Chondrocyte (in vitro differentiated cells): ENCODE data around the gene PLCD4. TPM values are rescaled to one million over a fixed set of nuclear protein-coding genes. Genes with fewer than 3 reads are reported as not detected.

Source experiments
- DNase-seq: peaks from one replicate; pipeline ENCODE4 v3.0.0; 2021; ENCODE audit warnings: mixed read lengths, low spot score
- H3K27ac Mint-ChIP-seq: one replicate; pipeline ENCODE4 v1.8.0; 2021; ENCODE audit warnings: mild to moderate bottlenecking, moderate library complexity, mixed read lengths; ENCODE audit not compliant: unreplicated experiment
- H3K27me3 Mint-ChIP-seq: 2 replicates; pipeline ENCODE4 v1.8.0; 2021; ENCODE audit warnings: low read depth, mixed read lengths
- H3K36me3 Mint-ChIP-seq: 2 replicates; pipeline ENCODE4 v1.8.0; 2021; ENCODE audit warnings: low read depth, mixed read lengths
- H3K4me1 Mint-ChIP-seq: 2 replicates; pipeline ENCODE4 v1.8.0; 2021; ENCODE audit warnings: low read depth, mild to moderate bottlenecking, mixed read lengths
- H3K4me3 Mint-ChIP-seq: one replicate; pipeline ENCODE4 v1.8.0; 2021; ENCODE audit warnings: mild to moderate bottlenecking, moderate library complexity, mixed read lengths; ENCODE audit not compliant: unreplicated experiment
- H3K9me3 Mint-ChIP-seq: 2 replicates; pipeline ENCODE4 v1.8.0; 2021; ENCODE audit warnings: low read depth, mixed read lengths
- total RNA-seq: library from RNA; stranded (reverse); gene quantifications from 3 replicates; pipeline ENCODE4 v1.2.1, GENCODE V29; 2021
- TF ChIP-seq, protein P1 (sequence below): fragments of 200-600 bp; sonication (generic); IDR thresholded peaks from 2 replicates; pipeline ENCODE4 v1.5.0; 2021; ENCODE audit warnings: antibody characterized with exemption, mild to moderate bottlenecking, moderate library complexity

Gene PLCD4
- total RNA-seq, 1 donor from 2014 or later = 4.1 TPM

DNA sequence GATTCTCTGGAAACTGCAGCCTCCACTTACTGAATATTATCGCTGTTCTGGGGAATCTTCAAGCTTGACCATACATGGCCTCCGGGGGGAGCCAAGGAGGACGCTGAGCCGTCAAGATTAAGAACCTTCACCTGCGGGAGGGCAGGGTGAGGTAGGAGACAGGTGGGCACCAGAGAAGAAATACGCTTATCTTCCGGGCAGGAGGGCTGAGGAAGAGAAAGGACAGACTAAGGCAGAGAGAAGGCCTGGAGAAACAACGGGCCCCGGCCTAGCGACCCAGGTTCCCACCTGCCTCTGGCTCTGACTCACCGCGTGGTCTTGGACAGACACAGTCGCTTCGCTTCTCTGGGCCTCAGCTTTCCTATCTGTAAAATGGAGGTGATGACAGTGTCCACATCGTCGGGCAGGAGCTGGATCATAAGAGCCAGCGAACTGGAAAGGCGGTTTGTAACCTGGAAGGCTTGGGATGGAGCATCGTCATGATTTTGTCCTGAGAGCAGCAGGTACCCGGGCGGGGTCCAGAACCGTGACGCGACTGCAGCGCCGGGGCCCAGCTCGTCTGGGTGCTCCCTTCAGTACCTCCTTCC is 51.1 kb downstream of the PLCD4 start:
- DNase-seq = no peak
- no peaks in the 10 kb centered on the region for H3K9me3 Mint-ChIP-seq
- peaks cover 28% of the 10 kb centered on the region for H3K4me1 Mint-ChIP-seq
- peak overlapping the region; percentile 93 for H3K27ac Mint-ChIP-seq
- H3K27me3 Mint-ChIP-seq = no peaks in the 10 kb centered on the region
- peaks cover 10% of the 10 kb centered on the region for H3K36me3 Mint-ChIP-seq
- TF ChIP-seq, protein P1, sequence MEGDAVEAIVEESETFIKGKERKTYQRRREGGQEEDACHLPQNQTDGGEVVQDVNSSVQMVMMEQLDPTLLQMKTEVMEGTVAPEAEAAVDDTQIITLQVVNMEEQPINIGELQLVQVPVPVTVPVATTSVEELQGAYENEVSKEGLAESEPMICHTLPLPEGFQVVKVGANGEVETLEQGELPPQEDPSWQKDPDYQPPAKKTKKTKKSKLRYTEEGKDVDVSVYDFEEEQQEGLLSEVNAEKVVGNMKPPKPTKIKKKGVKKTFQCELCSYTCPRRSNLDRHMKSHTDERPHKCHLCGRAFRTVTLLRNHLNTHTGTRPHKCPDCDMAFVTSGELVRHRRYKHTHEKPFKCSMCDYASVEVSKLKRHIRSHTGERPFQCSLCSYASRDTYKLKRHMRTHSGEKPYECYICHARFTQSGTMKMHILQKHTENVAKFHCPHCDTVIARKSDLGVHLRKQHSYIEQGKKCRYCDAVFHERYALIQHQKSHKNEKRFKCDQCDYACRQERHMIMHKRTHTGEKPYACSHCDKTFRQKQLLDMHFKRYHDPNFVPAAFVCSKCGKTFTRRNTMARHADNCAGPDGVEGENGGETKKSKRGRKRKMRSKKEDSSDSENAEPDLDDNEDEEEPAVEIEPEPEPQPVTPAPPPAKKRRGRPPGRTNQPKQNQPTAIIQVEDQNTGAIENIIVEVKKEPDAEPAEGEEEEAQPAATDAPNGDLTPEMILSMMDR = peak; percentile 79
- H3K4me3 Mint-ChIP-seq = peak overlapping the region; percentile 99

DNA sequence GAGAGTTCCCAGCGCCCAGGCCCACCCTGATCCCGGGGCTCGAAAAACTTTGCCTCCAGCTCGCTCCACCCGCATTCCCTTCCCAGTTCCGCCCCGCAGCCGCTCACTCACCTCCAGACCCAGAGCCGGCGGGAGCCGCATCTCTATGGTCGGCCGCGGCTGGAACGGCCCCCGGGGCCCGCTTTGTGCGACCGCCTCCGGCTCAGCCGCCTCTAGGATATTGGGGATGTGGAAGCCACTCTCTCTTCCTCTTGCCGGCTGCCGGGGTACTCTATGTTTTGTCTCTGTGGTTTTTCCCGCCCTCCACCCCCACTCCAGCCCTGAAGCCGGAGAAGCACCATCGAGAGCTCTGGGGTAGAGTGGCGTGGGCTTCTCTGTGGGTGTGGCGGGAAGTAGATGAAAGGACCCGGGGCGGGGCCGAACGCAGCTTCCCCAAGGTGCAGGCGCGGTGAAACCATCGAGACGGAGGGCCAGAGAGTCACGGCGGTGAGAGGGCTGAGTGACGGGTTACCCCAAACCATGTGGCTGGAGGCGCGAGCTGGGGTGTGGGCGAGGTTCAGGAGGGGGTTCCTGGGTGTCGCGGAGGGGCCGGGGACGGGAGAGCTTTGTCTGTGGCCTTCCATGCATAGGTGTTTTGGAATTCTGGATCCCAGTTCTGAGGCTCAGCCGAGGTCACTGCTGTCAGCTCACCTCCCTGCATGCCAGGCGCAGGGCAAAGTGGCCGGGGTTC is 51.7 kb downstream of the PLCD4 start, which contains the start of the genes BCS1L and ZNF142:
BCS1L (plus strand) TSS at position 426 of the 730 bp plus-strand sequence. CDS start 1,305 bp downstream, outside the sequence.
ZNF142 (minus strand) TSS at position 366 of the 730 bp plus-strand sequence. CDS start 3,194 bp downstream, outside the sequence.
- Mint-ChIP-seq H3K27ac (peak within 1 kb of the TSS; percentile 93), H3K36me3 (peaks cover 13% of the 10 kb centered on the region), H3K9me3 (no peaks in the 10 kb centered on the region), H3K4me1 (peaks cover 28% of the 10 kb centered on the region), H3K27me3 (no peaks in the 10 kb centered on the region), H3K4me3 (peak within 1 kb of the TSS; percentile 99)
- DNase-seq = peak; percentile 92
- TF ChIP-seq, protein P1 = no peak

DNA sequence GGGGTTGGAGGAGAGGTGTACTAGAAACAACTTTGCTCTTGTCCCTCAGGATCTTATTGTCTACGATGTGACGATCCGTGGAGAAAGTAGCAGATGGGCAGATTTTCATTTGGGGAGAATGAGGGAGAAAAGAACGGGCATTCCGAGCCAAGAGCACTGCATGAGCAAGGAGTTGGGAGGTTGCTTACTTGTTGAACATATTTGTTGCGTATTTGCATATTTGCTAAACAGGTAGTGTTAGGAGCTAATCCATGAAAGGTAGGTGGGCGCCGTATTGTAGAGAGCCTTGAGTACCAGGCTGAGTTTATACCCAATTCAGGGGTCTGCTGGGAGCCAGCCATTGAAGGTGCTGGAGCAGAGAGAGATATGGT is 52.3 kb downstream of the PLCD4 start:
- peak overlapping the region; percentile 99 for H3K4me3 Mint-ChIP-seq
- no peaks in the 10 kb centered on the region for H3K9me3 Mint-ChIP-seq
- DNase-seq = no peak
- peaks cover 28% of the 10 kb centered on the region for H3K4me1 Mint-ChIP-seq
- TF ChIP-seq, protein P1 = no peak
- H3K36me3 Mint-ChIP-seq = peaks cover 16% of the 10 kb centered on the region
- H3K27ac Mint-ChIP-seq = peak overlapping the region; percentile 93
- no peaks in the 10 kb centered on the region for H3K27me3 Mint-ChIP-seq

DNA sequence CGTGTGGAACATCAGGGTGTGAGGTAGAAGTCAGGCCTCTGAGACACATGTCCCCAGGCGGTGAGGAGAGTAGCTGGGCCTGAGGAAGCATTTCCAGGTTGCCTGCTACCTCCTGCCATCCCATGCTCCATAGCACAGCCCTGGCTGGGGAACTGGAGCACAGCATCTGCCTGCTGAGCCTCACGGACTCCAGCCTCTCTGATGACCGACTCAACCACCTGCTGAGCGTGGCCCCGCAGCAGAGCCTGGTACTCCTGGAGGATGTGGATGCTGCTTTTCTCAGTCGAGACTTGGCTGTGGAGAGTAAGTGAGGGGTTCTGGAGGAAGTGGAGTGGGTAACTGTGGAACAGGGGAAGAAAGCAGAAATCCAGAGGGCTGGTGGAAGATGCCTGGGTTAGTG is 54.7 kb downstream of the PLCD4 start:
- TF ChIP-seq, protein P1 = no peak
- Mint-ChIP-seq H3K4me1 (peaks cover 28% of the 10 kb centered on the region), H3K4me3 (no peak overlapping the region), H3K36me3 (peaks cover 24% of the 10 kb centered on the region), H3K9me3 (no peaks in the 10 kb centered on the region), H3K27ac (peak overlapping the region; percentile 24), H3K27me3 (no peaks in the 10 kb centered on the region)
- DNase-seq = no peak

DNA sequence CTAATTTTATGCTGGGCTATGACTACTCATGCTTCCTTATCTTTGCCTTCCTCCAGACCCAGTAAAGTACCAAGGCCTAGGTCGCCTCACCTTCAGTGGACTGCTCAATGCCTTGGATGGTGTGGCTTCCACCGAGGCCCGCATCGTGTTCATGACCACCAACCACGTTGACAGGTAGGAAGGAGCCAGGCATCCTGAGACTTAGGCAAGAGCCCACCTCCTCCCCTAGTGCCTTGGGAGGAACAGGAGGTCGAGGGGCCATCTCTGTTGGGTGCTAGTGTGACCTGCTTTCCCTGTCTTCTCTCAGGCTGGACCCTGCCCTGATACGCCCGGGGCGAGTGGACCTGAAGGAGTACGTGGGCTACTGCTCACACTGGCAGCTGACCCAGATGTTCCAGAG is 55.1 kb downstream of the PLCD4 start:
- Mint-ChIP-seq H3K36me3 (peaks cover 25% of the 10 kb centered on the region), H3K27me3 (no peaks in the 10 kb centered on the region), H3K27ac (no peak overlapping the region), H3K4me1 (peaks cover 25% of the 10 kb centered on the region), H3K4me3 (no peak overlapping the region), H3K9me3 (no peaks in the 10 kb centered on the region)
- DNase-seq = no peak
- TF ChIP-seq, protein P1 = no peak
